IMR-90 (cell line): ENCODE data around the gene JCAD. TPM values are rescaled to one million over a fixed set of nuclear protein-coding genes. Genes with fewer than 3 reads are reported as not detected.

ENCODE experiments used
- ATAC-seq: fragments of 200-7000 bp; cut with Tn5 transposase; 2 replicates; pipeline ENCODE4 v1.9.1; 2020; ENCODE audit warnings: low read depth, mild to moderate bottlenecking, moderate library complexity
- BruUV-seq: library from RNA; stranded (reverse); fragments of 400-500 nt; replicated peaks from 2 replicates; lab custom pipeline; 2021; lab: Mats Ljungman, UMichigan
- CTCF ChIA-PET: fragments of 300-600 bp; formaldehyde crosslinking; extraction: SDS; loops from one replicate; lab custom pipeline; 2021; ENCODE audit warnings: antibody characterized with exemption; lab: Yijun Ruan, JAX
- POLR2A ChIA-PET: fragments of 300-600 bp; sonication (Branson Sonifier 250); formaldehyde crosslinking; loops from one replicate; lab custom pipeline; 2022; ENCODE audit warnings: antibody characterized with exemption; ENCODE audit not compliant: unreplicated experiment; lab: Charles Lee
- DNase-seq: peaks from one replicate; pipeline ENCODE4 v3.0.0; 2013
- H2AFZ ChIP-seq: replicated peaks from 2 replicates; pipeline ENCODE3; 2013; ENCODE audit warnings: low read length, mild to moderate bottlenecking; ENCODE audit not compliant: poor library complexity
- H2AK5ac ChIP-seq: 2 replicates; pipeline ENCODE4 v1.6.1; 2013; ENCODE audit warnings: low read depth, low read length, inconsistent platforms
- H2AK9ac ChIP-seq: replicated peaks from 2 replicates; pipeline ENCODE3; 2013; ENCODE audit warnings: mild to moderate bottlenecking, low read depth, low read length, moderate library complexity; ENCODE audit not compliant: poor library complexity
- H2BK120ac ChIP-seq: 2 replicates; pipeline ENCODE4 v1.6.1; 2013; ENCODE audit warnings: low read depth, low read length, inconsistent platforms
- H2BK15ac ChIP-seq: 3 replicates; pipeline ENCODE4 v1.6.1; 2013; ENCODE audit warnings: low read depth, low read length, inconsistent platforms
- H2BK20ac ChIP-seq: 2 replicates; pipeline ENCODE4 v1.6.1; 2013; ENCODE audit warnings: low read depth, mild to moderate bottlenecking, inconsistent platforms, low read length, moderate library complexity
- H2BK5ac ChIP-seq: 2 replicates; pipeline ENCODE4 v1.6.1; 2013; ENCODE audit warnings: mild to moderate bottlenecking, low read depth, low read length, inconsistent platforms; ENCODE audit not compliant: poor library complexity, severe bottlenecking
- H3K14ac ChIP-seq: replicated peaks from 2 replicates; pipeline ENCODE4 v1.6.1; 2013; ENCODE audit warnings: low read depth, low read length, inconsistent platforms
- H3K18ac ChIP-seq: 2 replicates; pipeline ENCODE4 v1.6.1; 2013; ENCODE audit warnings: low read depth, low read length, control low read depth
- H3K23ac ChIP-seq: 2 replicates; pipeline ENCODE4 v1.6.1; 2013; ENCODE audit warnings: low read depth, low read length, inconsistent platforms
- H3K27ac ChIP-seq: 2 replicates; pipeline ENCODE4 v1.5.1; 2013; ENCODE audit warnings: mild to moderate bottlenecking, control low read depth, low read length; ENCODE audit not compliant: insufficient read depth
- H3K27me3 ChIP-seq: 2 replicates; pipeline ENCODE4 v1.6.1; 2013; ENCODE audit warnings: low read length; ENCODE audit not compliant: control insufficient read depth, insufficient read depth
- H3K36me3 ChIP-seq: 2 replicates; pipeline ENCODE4 v1.6.1; 2013; ENCODE audit warnings: low read length, mixed read lengths; ENCODE audit not compliant: control insufficient read depth, insufficient read depth
- H3K4ac ChIP-seq: 2 replicates; pipeline ENCODE4 v1.6.1; 2013; ENCODE audit warnings: low read depth, low read length, inconsistent platforms
- H3K4me1 ChIP-seq: 2 replicates; pipeline ENCODE4 v1.6.1; 2013; ENCODE audit warnings: low read length, mixed read lengths; ENCODE audit not compliant: control insufficient read depth, insufficient read depth
- H3K4me2 ChIP-seq: 2 replicates; pipeline ENCODE4 v1.6.1; 2013; ENCODE audit warnings: low read depth, mild to moderate bottlenecking, control low read depth, low read length, moderate library complexity
- H3K4me3 ChIP-seq: 2 replicates; pipeline ENCODE4 v1.5.1; 2013; ENCODE audit warnings: low read depth, mild to moderate bottlenecking, control low read depth, low read length, moderate library complexity; ENCODE audit not compliant: insufficient read depth
- H3K56ac ChIP-seq: 2 replicates; pipeline ENCODE4 v1.6.1; 2013; ENCODE audit warnings: low read length, inconsistent platforms; ENCODE audit not compliant: insufficient read depth; ENCODE audit errors: extremely low read depth
- H3K79me1 ChIP-seq, 2 experiments: 2 replicates each; pipeline ENCODE4 v1.6.1; 2013; ENCODE audit warnings: low read length in 2 of 2, inconsistent platforms in 1 of 2, low read depth in 1 of 2
- H3K9ac ChIP-seq: 2 replicates; pipeline ENCODE4 v1.6.1; 2013; ENCODE audit warnings: low read depth, low read length, control low read depth
- H3K9me1 ChIP-seq: 2 replicates; pipeline ENCODE4 v1.6.1; 2013; ENCODE audit warnings: low read length, inconsistent platforms; ENCODE audit not compliant: insufficient read depth
- H3K9me3 ChIP-seq: 2 replicates; pipeline ENCODE4 v1.6.1; 2013; ENCODE audit warnings: low read length; ENCODE audit not compliant: control insufficient read depth, insufficient read depth
- H4K20me1 ChIP-seq: 2 replicates; pipeline ENCODE4 v1.6.1; 2013; ENCODE audit warnings: low read length, inconsistent platforms; ENCODE audit not compliant: insufficient read depth
- H4K5ac ChIP-seq: 2 replicates; pipeline ENCODE4 v1.6.1; 2013; ENCODE audit warnings: mild to moderate bottlenecking, low read depth, low read length, control low read depth
- H4K8ac ChIP-seq, 2 experiments: 2 replicates each; pipeline ENCODE4 v1.6.1; 2013; ENCODE audit warnings: low read depth in 2 of 2, low read length in 2 of 2, control low read depth in 1 of 2, inconsistent platforms in 1 of 2
- H4K91ac ChIP-seq: 2 replicates; pipeline ENCODE4 v1.6.1; 2013; ENCODE audit warnings: low read depth, low read length, inconsistent platforms; ENCODE audit not compliant: insufficient read depth
- BHLHE40 ChIP-seq: fragments of 150-350 bp; IDR thresholded peaks from 2 replicates; pipeline ENCODE4 v1.6.1; 2016; ENCODE audit warnings: mild to moderate bottlenecking, low read depth, low read length
- RAD21 ChIP-seq: IDR thresholded peaks from 2 replicates; pipeline ENCODE4 v1.6.1; 2012; ENCODE audit warnings: low read length, improper control_type of control experiment
- RCOR1 ChIP-seq: IDR thresholded peaks from 2 replicates; pipeline ENCODE4 v1.6.1; 2012; ENCODE audit warnings: mild to moderate bottlenecking, low read length, improper control_type of control experiment; ENCODE audit not compliant: insufficient replicate concordance
- WGBS, 2 experiments: methylation state at CpG; one replicate each; pipeline versions ENCODE4 v1.1.5 to v1.1.7; 2013; ENCODE audit warnings: missing lambda C conversion rate in 2 of 2; ENCODE audit not compliant: insufficient read length in 1 of 2; ENCODE audit errors: extremely low coverage in 2 of 2; 5-methylcytosine and 5-hydroxymethylcytosine counted together
- dilution Hi-C: fragments of 300-500 bp; cut with HindIII; formaldehyde crosslinking; loops from one replicate; pipeline ENCODE4 v1.14.3; 2018; ENCODE audit warnings: low sequenced_read_pairs; ENCODE audit not compliant: unreplicated experiment
- in situ Hi-C: fragments of 300-500 bp; cut with MboI; formaldehyde crosslinking; loops from 3 replicates; pipeline ENCODE4 v1.14.3; 2019; ENCODE audit warnings: low sequenced_read_pairs, inconsistent platforms, mixed read lengths
- intact Hi-C: fragments of 100-400 bp; cut with micrococcal nuclease; formaldehyde crosslinking; loops from 2 replicates; pipeline ENCODE4 v1.10.0; 2022
- polyA plus RNA-seq, 3 experiments: library from polyadenylated mRNA; depleted of rRNA; stranded (reverse); fragments of >200 nt; gene quantifications; 2 replicates each; pipeline ENCODE4 v1.2.3, GENCODE V29; 2012; ENCODE audit warnings: low replicate concordance in 1 of 3
- total RNA-seq: library from RNA; depleted of rRNA; stranded (reverse); fragments of >200 nt; gene quantifications from 2 replicates; pipeline ENCODE4 v1.2.3, GENCODE V29; 2012

The JCAD gene
- total and polyA plus RNA-seq, 2 of the 4 experiments (the other 2 are of a cell fraction), result 15.9 to 16.8 TPM

GRCh38 chr10:30088178-30088577 lies 28.8 kb upstream of the JCAD start:
- Histone ChIP-seq H3K18ac (no peak overlapping the region), H2BK20ac (no peak overlapping the region), H3K9me1 (no peaks in the 10 kb centered on the region), H4K5ac (no peak overlapping the region), H3K4me2 (no peak overlapping the region), H4K20me1 (no peaks in the 10 kb centered on the region), H3K9me3 (no peaks in the 10 kb centered on the region), H2AFZ (no peak overlapping the region), H3K79me1 (no peaks in the 10 kb centered on the region), H4K8ac (no peak overlapping the region), H3K4ac (no peak overlapping the region), H4K91ac (no peak overlapping the region), H3K9ac (no peak overlapping the region), H3K14ac (no peak overlapping the region), H2BK15ac (no peak overlapping the region), H3K4me1 (no peaks in the 10 kb centered on the region), H2BK120ac (no peak overlapping the region), H3K56ac (no peak overlapping the region), H3K23ac (no peak overlapping the region), H3K36me3 (no peaks in the 10 kb centered on the region), H3K27me3 (peaks cover 2% of the 10 kb centered on the region; the same call in 1 of the 2 replicates), H3K4me3 (no peak overlapping the region), H2AK5ac (no peak overlapping the region), H2BK5ac (no peak overlapping the region), H3K27ac (no peak overlapping the region), H2AK9ac (no peak overlapping the region)
- no peak for TF ChIP-seq RAD21
- TF ChIP-seq RCOR1, result no peak
- TF ChIP-seq BHLHE40, result no peak
- dilution Hi-C loops (no loop called here), in situ Hi-C loops (no loop called here), intact Hi-C loops (no loop called here)
- no peak for ATAC-seq
- no peak for DNase-seq
- CTCF ChIA-PET, result no interaction called here
- BruUV-seq, result no TSS peak
- POLR2A ChIA-PET, result no interaction called here
- no CpG with 5 or more reads among the region's 3 CpGs for WGBS, 2 experiments
